ENCODE results near the gene ITPR3. TPM values are rescaled to one million over a fixed set of nuclear protein-coding genes. Genes with fewer than 3 reads are reported as not detected.

The ITPR3 gene
- polyA plus RNA-seq, 1 donor, result 49.6 TPM

GRCh38 chr6:33667072-33667471 lies 46.0 kb downstream of the ITPR3 start:
- H3K27me3 ChIP-seq (ENCODE audit: control insufficient read depth, insufficient read depth, low read length), result no peaks in the 10 kb centered on the region
- H3K27ac ChIP-seq (ENCODE audit: low read length), result no peak overlapping the region
- H3K4me1 ChIP-seq (ENCODE audit: control insufficient read depth, insufficient read depth, low read length), result no peaks in the 10 kb centered on the region
- no peak overlapping the region for H3K4me3 ChIP-seq (ENCODE audit: low read length)
- WGBS (ENCODE audit: insufficient coverage, low lambda C conversion rate), result no CpG with 5 or more reads among the region's 16 CpGs
- H3K36me3 ChIP-seq (ENCODE audit: control insufficient read depth, insufficient read depth, low read length), result peaks cover 96% of the 10 kb centered on the region
- H3K9me3 ChIP-seq (ENCODE audit: control insufficient read depth, low read depth, low read length), result no peaks in the 10 kb centered on the region
- DNase-seq, result no peak

- Histone ChIP-seq H3K9me3 (ENCODE audit: control insufficient read depth, low read depth, low read length) (no peaks in the 10 kb centered on the region), H3K4me3 (ENCODE audit: low read length) (no peak overlapping the region), H3K36me3 (ENCODE audit: control insufficient read depth, insufficient read depth, low read length) (peaks cover 96% of the 10 kb centered on the region), H3K27ac (ENCODE audit: low read length) (no peak overlapping the region), H3K4me1 (ENCODE audit: control insufficient read depth, insufficient read depth, low read length) (no peaks in the 10 kb centered on the region), H3K27me3 (ENCODE audit: control insufficient read depth, insufficient read depth, low read length) (no peaks in the 10 kb centered on the region)
- no peak for DNase-seq
- WGBS (ENCODE audit: insufficient coverage, low lambda C conversion rate), result no CpG with 5 or more reads among the region's 11 CpGs
These were observed 46.7 kb downstream of the ITPR3 start for GRCh38 chr6:33667776-33668175.

GRCh38 chr6:33668328-33668727 lies 47.2 kb downstream of the ITPR3 start:
- peaks cover 96% of the 10 kb centered on the region for H3K36me3 ChIP-seq (ENCODE audit: control insufficient read depth, insufficient read depth, low read length)
- H3K4me3 ChIP-seq (ENCODE audit: low read length), result no peak overlapping the region
- no CpG with 5 or more reads among the region's 8 CpGs for WGBS (ENCODE audit: insufficient coverage, low lambda C conversion rate)
- no peaks in the 10 kb centered on the region for H3K9me3 ChIP-seq (ENCODE audit: control insufficient read depth, low read depth, low read length)
- no peaks in the 10 kb centered on the region for H3K4me1 ChIP-seq (ENCODE audit: control insufficient read depth, insufficient read depth, low read length)
- no peak for DNase-seq
- no peak overlapping the region for H3K27ac ChIP-seq (ENCODE audit: low read length)
- H3K27me3 ChIP-seq (ENCODE audit: control insufficient read depth, insufficient read depth, low read length), result no peaks in the 10 kb centered on the region

GRCh38 chr6:33668914-33669313 lies 47.8 kb downstream of the ITPR3 start:
- Histone ChIP-seq H3K36me3 (ENCODE audit: control insufficient read depth, insufficient read depth, low read length) (peaks cover 96% of the 10 kb centered on the region), H3K27me3 (ENCODE audit: control insufficient read depth, insufficient read depth, low read length) (no peaks in the 10 kb centered on the region), H3K27ac (ENCODE audit: low read length) (no peak overlapping the region), H3K9me3 (ENCODE audit: control insufficient read depth, low read depth, low read length) (no peaks in the 10 kb centered on the region), H3K4me3 (ENCODE audit: low read length) (no peak overlapping the region), H3K4me1 (ENCODE audit: control insufficient read depth, insufficient read depth, low read length) (no peaks in the 10 kb centered on the region)
- WGBS (ENCODE audit: insufficient coverage, low lambda C conversion rate), result no CpG with 5 or more reads among the region's 17 CpGs
- peak; percentile 38 to 71 for DNase-seq

GRCh38 chr6:33670086-33670660 lies 49.1 kb downstream of the ITPR3 start:
- H3K27ac ChIP-seq (ENCODE audit: low read length), result no peak overlapping the region
- H3K4me3 ChIP-seq (ENCODE audit: low read length), result no peak overlapping the region
- peaks cover 95% of the 10 kb centered on the region for H3K36me3 ChIP-seq (ENCODE audit: control insufficient read depth, insufficient read depth, low read length)
- no peaks in the 10 kb centered on the region for H3K4me1 ChIP-seq (ENCODE audit: control insufficient read depth, insufficient read depth, low read length)
- H3K27me3 ChIP-seq (ENCODE audit: control insufficient read depth, insufficient read depth, low read length), result no peaks in the 10 kb centered on the region
- DNase-seq, result no peak
- H3K9me3 ChIP-seq (ENCODE audit: control insufficient read depth, low read depth, low read length), result no peaks in the 10 kb centered on the region
- WGBS (ENCODE audit: insufficient coverage, low lambda C conversion rate), result no CpG with 5 or more reads among the region's 21 CpGs

- WGBS (ENCODE audit: insufficient coverage, low lambda C conversion rate), result no CpG with 5 or more reads among the region's 30 CpGs
- peaks cover 93% of the 10 kb centered on the region for H3K36me3 ChIP-seq (ENCODE audit: control insufficient read depth, insufficient read depth, low read length)
- H3K9me3 ChIP-seq (ENCODE audit: control insufficient read depth, low read depth, low read length), result no peaks in the 10 kb centered on the region
- no peak overlapping the region for H3K4me3 ChIP-seq (ENCODE audit: low read length)
- H3K27ac ChIP-seq (ENCODE audit: low read length), result no peak overlapping the region
- H3K4me1 ChIP-seq (ENCODE audit: control insufficient read depth, insufficient read depth, low read length), result no peaks in the 10 kb centered on the region
- no peak for DNase-seq
- H3K27me3 ChIP-seq (ENCODE audit: control insufficient read depth, insufficient read depth, low read length), result no peaks in the 10 kb centered on the region
These were observed 50.0 kb downstream of the ITPR3 start for GRCh38 chr6:33670971-33671743.

- no peaks in the 10 kb centered on the region for H3K4me1 ChIP-seq (ENCODE audit: control insufficient read depth, insufficient read depth, low read length)
- no peak overlapping the region for H3K4me3 ChIP-seq (ENCODE audit: low read length)
- H3K27ac ChIP-seq (ENCODE audit: low read length), result no peak overlapping the region
- H3K9me3 ChIP-seq (ENCODE audit: control insufficient read depth, low read depth, low read length), result no peaks in the 10 kb centered on the region
- no peaks in the 10 kb centered on the region for H3K27me3 ChIP-seq (ENCODE audit: control insufficient read depth, insufficient read depth, low read length)
- DNase-seq, result no peak
- WGBS (ENCODE audit: insufficient coverage, low lambda C conversion rate), result no CpG with 5 or more reads among the region's 3 CpGs
- peaks cover 94% of the 10 kb centered on the region for H3K36me3 ChIP-seq (ENCODE audit: control insufficient read depth, insufficient read depth, low read length)
These were observed 50.6 kb downstream of the ITPR3 start for GRCh38 chr6:33671744-33672072.

- no CpG with 5 or more reads among the region's 5 CpGs for WGBS (ENCODE audit: insufficient coverage, low lambda C conversion rate)
- H3K4me3 ChIP-seq (ENCODE audit: low read length), result no peak overlapping the region
- H3K4me1 ChIP-seq (ENCODE audit: control insufficient read depth, insufficient read depth, low read length), result no peaks in the 10 kb centered on the region
- peaks cover 94% of the 10 kb centered on the region for H3K36me3 ChIP-seq (ENCODE audit: control insufficient read depth, insufficient read depth, low read length)
- H3K9me3 ChIP-seq (ENCODE audit: control insufficient read depth, low read depth, low read length), result no peaks in the 10 kb centered on the region
- H3K27ac ChIP-seq (ENCODE audit: low read length), result no peak overlapping the region
- H3K27me3 ChIP-seq (ENCODE audit: control insufficient read depth, insufficient read depth, low read length), result no peaks in the 10 kb centered on the region
- no peak for DNase-seq
These were observed 51.7 kb downstream of the ITPR3 start for GRCh38 chr6:33672808-33673207.

- DNase-seq, result no peak
- Histone ChIP-seq H3K27ac (ENCODE audit: low read length) (no peak overlapping the region), H3K4me3 (ENCODE audit: low read length) (no peak overlapping the region), H3K36me3 (ENCODE audit: control insufficient read depth, insufficient read depth, low read length) (peaks cover 93% of the 10 kb centered on the region), H3K4me1 (ENCODE audit: control insufficient read depth, insufficient read depth, low read length) (no peaks in the 10 kb centered on the region), H3K9me3 (ENCODE audit: control insufficient read depth, low read depth, low read length) (no peaks in the 10 kb centered on the region), H3K27me3 (ENCODE audit: control insufficient read depth, insufficient read depth, low read length) (no peaks in the 10 kb centered on the region)
- no CpG with 5 or more reads among the region's 7 CpGs for whole genome bisulfite sequencing (ENCODE audit: insufficient coverage, low lambda C conversion rate)
These were observed 52.7 kb downstream of the ITPR3 start for GRCh38 chr6:33673851-33674250.

- WGBS (ENCODE audit: insufficient coverage, low lambda C conversion rate), result 100% methylated on average over 2 of the region's 7 CpGs
- Histone ChIP-seq H3K27me3 (ENCODE audit: control insufficient read depth, insufficient read depth, low read length) (no peaks in the 10 kb centered on the region), H3K36me3 (ENCODE audit: control insufficient read depth, insufficient read depth, low read length) (peaks cover 90% of the 10 kb centered on the region), H3K4me3 (ENCODE audit: low read length) (no peak overlapping the region), H3K4me1 (ENCODE audit: control insufficient read depth, insufficient read depth, low read length) (no peaks in the 10 kb centered on the region), H3K27ac (ENCODE audit: low read length) (no peak overlapping the region), H3K9me3 (ENCODE audit: control insufficient read depth, low read depth, low read length) (no peaks in the 10 kb centered on the region)
- no peak for DNase-seq
These were observed 54.8 kb downstream of the ITPR3 start for GRCh38 chr6:33675968-33676367.

All from large intestine (tissue), 3 donors.